ENCODE data around the gene FRG2. TPM values are rescaled to one million over a fixed set of nuclear protein-coding genes. Genes with fewer than 3 reads are reported as not detected.
"Not testable (repeated sequence)": the region's sequence is repeated elsewhere in the genome, so short reads cannot be mapped to it uniquely, and the experiment has no call there.

The FRG2 gene
- total RNA-seq, 1 experiment from 2014 or later = not detected

- H3K79me2 ChIP-seq (ENCODE audit: low read length); H3K9ac ChIP-seq (ENCODE audit: low read length); H3K27ac ChIP-seq (ENCODE audit: low read length); H3K4me2 ChIP-seq (ENCODE audit: low read depth, low read length, poor library complexity, severe bottlenecking); H2AFZ ChIP-seq (ENCODE audit: low read length); H3K9me3 ChIP-seq (ENCODE audit: low read length); H3K4me1 ChIP-seq (ENCODE audit: low read length); H4K20me1 ChIP-seq (ENCODE audit: insufficient read depth, low read depth, low read length); H3K4me3 ChIP-seq (ENCODE audit: low read length); DNase-seq; H3K36me3 ChIP-seq (ENCODE audit: insufficient read depth, low read length); H3K27me3 ChIP-seq (ENCODE audit: low read length); H3K9me2 ChIP-seq (replicated peaks; ENCODE audit: insufficient read depth, low read length): not testable (repeated sequence)
Observed at GRCh38 chr4:190037704-190038388, 10.8 kb upstream of the FRG2 start.

GRCh38 chr4:190031264-190031663 is 4.2 kb upstream of the FRG2 start:
- H3K27ac ChIP-seq (ENCODE audit: low read length); DNase-seq; H2AFZ ChIP-seq (ENCODE audit: low read length): not testable (repeated sequence)

GRCh38 chr4:190022614-190023281 is 4.3 kb downstream of the FRG2 start:
- not testable (repeated sequence) for H3K27me3 ChIP-seq (ENCODE audit: low read length); H3K36me3 ChIP-seq (ENCODE audit: insufficient read depth, low read length); H3K4me3 ChIP-seq (ENCODE audit: low read length); H3K9ac ChIP-seq (ENCODE audit: low read length); H3K4me2 ChIP-seq (ENCODE audit: low read depth, low read length, poor library complexity, severe bottlenecking); H4K20me1 ChIP-seq (ENCODE audit: insufficient read depth, low read depth, low read length); H3K79me2 ChIP-seq (ENCODE audit: low read length); H2AFZ ChIP-seq (ENCODE audit: low read length); H3K4me1 ChIP-seq (ENCODE audit: low read length); H3K27ac ChIP-seq (ENCODE audit: low read length); DNase-seq; H3K9me2 ChIP-seq (replicated peaks; ENCODE audit: insufficient read depth, low read length); H3K9me3 ChIP-seq (ENCODE audit: low read length)

More at GRCh38 chr4:190031264-190031663, 4.2 kb upstream of the FRG2 start:
- not testable (repeated sequence) for H4K20me1 ChIP-seq (ENCODE audit: insufficient read depth, low read depth, low read length); H3K9ac ChIP-seq (ENCODE audit: low read length); H3K4me2 ChIP-seq (ENCODE audit: low read depth, low read length, poor library complexity, severe bottlenecking); H3K36me3 ChIP-seq (ENCODE audit: insufficient read depth, low read length); H3K27me3 ChIP-seq (ENCODE audit: low read length); H3K4me3 ChIP-seq (ENCODE audit: low read length); H3K9me2 ChIP-seq (replicated peaks; ENCODE audit: insufficient read depth, low read length); H3K79me2 ChIP-seq (ENCODE audit: low read length); H3K4me1 ChIP-seq (ENCODE audit: low read length); H3K9me3 ChIP-seq (ENCODE audit: low read length)

- not testable (repeated sequence) for H3K79me2 ChIP-seq (ENCODE audit: low read length); H3K4me3 ChIP-seq (ENCODE audit: low read length); H3K9me2 ChIP-seq (replicated peaks; ENCODE audit: insufficient read depth, low read length); H3K27ac ChIP-seq (ENCODE audit: low read length); H3K36me3 ChIP-seq (ENCODE audit: insufficient read depth, low read length); H2AFZ ChIP-seq (ENCODE audit: low read length); H3K4me1 ChIP-seq (ENCODE audit: low read length); H3K27me3 ChIP-seq (ENCODE audit: low read length); H3K9me3 ChIP-seq (ENCODE audit: low read length); H3K9ac ChIP-seq (ENCODE audit: low read length); H3K4me2 ChIP-seq (ENCODE audit: low read depth, low read length, poor library complexity, severe bottlenecking); DNase-seq; H4K20me1 ChIP-seq (ENCODE audit: insufficient read depth, low read depth, low read length)
Observed at GRCh38 chr4:190021973-190022372, 5.1 kb downstream of the FRG2 start.

- no peak overlapping the region for H3K4me2 ChIP-seq (ENCODE audit: low read depth, low read length, poor library complexity, severe bottlenecking)
- H3K27ac ChIP-seq (ENCODE audit: low read length) = no peak overlapping the region
- no peaks in the 10 kb centered on the region for H3K36me3 ChIP-seq (ENCODE audit: insufficient read depth, low read length)
- no peak overlapping the region for H2AFZ ChIP-seq (ENCODE audit: low read length)
- H3K9me2 ChIP-seq (replicated peaks; ENCODE audit: insufficient read depth, low read length) = no peaks in the 10 kb centered on the region
- no peaks in the 10 kb centered on the region for H3K79me2 ChIP-seq (ENCODE audit: low read length)
- no peak for DNase-seq
- H4K20me1 ChIP-seq (ENCODE audit: insufficient read depth, low read depth, low read length) = no peaks in the 10 kb centered on the region
- H3K9ac ChIP-seq (ENCODE audit: low read length) = no peak overlapping the region
- H3K4me3 ChIP-seq (ENCODE audit: low read length) = no peak overlapping the region
- H3K4me1 ChIP-seq (ENCODE audit: low read length) = no peaks in the 10 kb centered on the region
- H3K9me3 ChIP-seq (ENCODE audit: low read length) = no peaks in the 10 kb centered on the region; the same call in 1 of the 2 replicates
- H3K27me3 ChIP-seq (ENCODE audit: low read length) = no peaks in the 10 kb centered on the region
Observed at GRCh38 chr4:190020790-190021717, 6.0 kb downstream of the FRG2 start.

- H3K4me3 ChIP-seq (ENCODE audit: low read length); H4K20me1 ChIP-seq (ENCODE audit: insufficient read depth, low read depth, low read length); H3K27me3 ChIP-seq (ENCODE audit: low read length); H3K36me3 ChIP-seq (ENCODE audit: insufficient read depth, low read length); H3K9me3 ChIP-seq (ENCODE audit: low read length); H3K4me1 ChIP-seq (ENCODE audit: low read length); H3K4me2 ChIP-seq (ENCODE audit: low read depth, low read length, poor library complexity, severe bottlenecking); H2AFZ ChIP-seq (ENCODE audit: low read length); H3K27ac ChIP-seq (ENCODE audit: low read length); H3K9me2 ChIP-seq (replicated peaks; ENCODE audit: insufficient read depth, low read length); H3K9ac ChIP-seq (ENCODE audit: low read length); DNase-seq; H3K79me2 ChIP-seq (ENCODE audit: low read length): not testable (repeated sequence)
Observed at GRCh38 chr4:190019859-190020463, 7.1 kb downstream of the FRG2 start.

- no peaks in the 10 kb centered on the region; the same call in 1 of the 2 replicates for H3K9me3 ChIP-seq (ENCODE audit: low read length)
Observed at GRCh38 chr4:190019023-190019858, 7.8 kb downstream of the FRG2 start.

More at GRCh38 chr4:190019023-190019858, 7.8 kb downstream of the FRG2 start:
- no peaks in the 10 kb centered on the region for H3K9me2 ChIP-seq (replicated peaks; ENCODE audit: insufficient read depth, low read length)
- no peak overlapping the region for H2AFZ ChIP-seq (ENCODE audit: low read length)
- no peaks in the 10 kb centered on the region for H3K27me3 ChIP-seq (ENCODE audit: low read length)
- H3K27ac ChIP-seq (ENCODE audit: low read length) = no peak overlapping the region
- no peaks in the 10 kb centered on the region for H4K20me1 ChIP-seq (ENCODE audit: insufficient read depth, low read depth, low read length)
- H3K79me2 ChIP-seq (ENCODE audit: low read length) = no peaks in the 10 kb centered on the region
- H3K9ac ChIP-seq (ENCODE audit: low read length) = no peak overlapping the region
- DNase-seq = no peak
- no peak overlapping the region for H3K4me3 ChIP-seq (ENCODE audit: low read length)
- no peaks in the 10 kb centered on the region for H3K36me3 ChIP-seq (ENCODE audit: insufficient read depth, low read length)
- no peaks in the 10 kb centered on the region for H3K4me1 ChIP-seq (ENCODE audit: low read length)
- H3K4me2 ChIP-seq (ENCODE audit: low read depth, low read length, poor library complexity, severe bottlenecking) = no peak overlapping the region

Measured in Karpas-422 (cell line).